Measurements from ENCODE around the gene PRDM11.
A peak's percentile ranks its signal among the peaks of the same experiment; 100 is the strongest.
"Not testable (repeated sequence)": the region's sequence is repeated elsewhere in the genome, so short reads cannot be mapped to it uniquely, and the experiment has no call there.

The PRDM11 gene

GRCh38 chr11:45146072-45147016 lies at the start of gene PRDM11:
PRDM11 (plus strand) TSS chr11:45146639; CDS start chr11:45181767, 35,128 bp downstream.
- peak in 3 of 4 experiments; percentile 19 to 39 (median 38) for DNase-seq (ENCODE audit: low read depth in 4 of 4, low spot score in 1 of 4)

GRCh38 chr11:45097721-45098493 lies 48.5 kb upstream of the PRDM11 start:
- DNase-seq (ENCODE audit: low read depth in 4 of 4, low spot score in 1 of 4): no peak

DNA sequence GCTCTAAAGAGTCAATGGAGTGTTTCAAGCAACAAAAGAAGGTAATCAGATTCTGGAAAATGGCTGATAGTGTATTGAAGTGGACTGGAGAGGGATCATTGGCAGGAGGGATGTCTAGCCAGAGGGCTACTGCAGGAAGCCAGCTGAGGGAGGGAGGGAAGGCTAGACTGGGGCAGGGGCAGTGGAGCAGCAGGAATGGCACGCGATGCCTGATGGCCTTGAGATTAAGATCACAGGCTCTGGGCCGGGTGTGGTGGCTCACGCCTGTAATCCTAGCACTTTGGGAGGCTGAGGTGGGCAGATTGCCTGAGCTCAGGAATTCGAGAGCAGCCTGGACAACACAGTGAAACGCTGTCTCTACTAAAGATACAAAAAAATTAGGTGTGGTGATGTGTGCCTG lies 47.5 kb upstream of the PRDM11 start:
- DNase-seq (ENCODE audit: low read depth in 4 of 4, low spot score in 1 of 4): no peak

GRCh38 chr11:45100339-45100738 lies 46.1 kb upstream of the PRDM11 start:
- DNase-seq (ENCODE audit: low read depth in 4 of 4, low spot score in 1 of 4): no peak

DNA sequence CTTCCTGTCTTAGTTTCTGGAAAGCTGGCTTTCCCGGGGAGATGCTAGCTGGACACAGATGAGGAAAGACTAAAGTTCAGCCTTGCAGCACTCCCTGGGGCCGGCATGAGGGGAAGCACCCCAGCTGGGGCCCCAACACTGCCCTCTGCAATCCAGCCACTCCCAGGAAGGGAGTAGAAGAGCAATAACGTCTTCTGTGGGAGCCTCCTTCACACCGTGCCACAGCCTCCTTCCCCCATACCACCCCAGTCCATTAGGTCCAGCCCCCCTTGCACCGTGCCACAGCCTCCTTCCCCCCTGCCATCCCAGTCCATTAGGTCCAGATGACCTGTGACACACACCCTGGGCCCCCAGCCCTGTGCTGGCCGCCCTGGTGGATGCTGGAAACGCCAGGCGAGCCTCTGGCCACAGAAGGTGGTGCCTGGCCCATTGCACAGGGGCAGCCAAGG lies 44.1 kb upstream of the PRDM11 start:
- no peak for DNase-seq (ENCODE audit: low read depth in 4 of 4, low spot score in 1 of 4)

DNA sequence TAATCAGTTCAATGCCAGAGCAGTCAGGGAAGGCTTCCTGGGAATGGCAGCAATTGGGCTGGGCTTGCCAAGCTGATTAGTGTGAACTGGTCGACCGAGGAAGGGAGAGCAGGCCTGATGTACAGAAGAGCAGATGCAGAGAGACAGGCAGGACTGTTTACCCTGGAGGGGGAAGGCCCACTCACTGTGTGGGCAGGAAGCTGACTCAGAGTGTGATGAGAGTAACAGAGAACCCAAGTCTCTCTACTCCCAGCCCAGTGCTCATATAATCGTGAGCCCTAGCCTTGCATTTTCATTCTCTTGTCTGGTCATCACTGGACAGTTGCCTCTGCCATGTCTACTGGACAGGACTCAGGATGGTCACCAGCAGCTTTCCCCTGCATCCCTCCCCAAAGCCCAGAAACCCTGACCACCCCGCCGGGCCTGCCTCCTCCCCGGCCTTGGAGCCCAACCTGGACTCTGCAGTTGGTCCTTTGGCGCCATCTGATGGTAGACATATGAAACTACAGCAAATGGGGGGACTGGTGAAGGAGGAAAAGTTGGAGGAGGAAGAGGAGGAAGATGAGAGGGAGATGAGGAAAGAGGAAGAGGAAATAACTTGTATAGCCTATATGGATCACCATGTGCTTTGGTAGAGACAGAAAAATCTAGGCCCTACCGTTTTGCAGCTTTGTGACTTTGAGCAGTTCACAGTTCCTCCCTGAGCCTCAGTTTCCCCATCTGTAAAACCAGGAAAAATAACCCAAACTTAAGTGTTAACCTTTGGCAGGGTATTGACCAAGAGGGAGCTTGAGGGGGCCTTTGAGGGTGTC lies 43.4 kb upstream of the PRDM11 start:
- DNase-seq (ENCODE audit: low read depth in 4 of 4, low spot score in 1 of 4): peak in 1 of 4 experiments; percentile 64

GRCh38 chr11:45104006-45104789 lies 42.2 kb upstream of the PRDM11 start:
- no peak for DNase-seq (ENCODE audit: low read depth in 4 of 4, low spot score in 1 of 4)

DNA sequence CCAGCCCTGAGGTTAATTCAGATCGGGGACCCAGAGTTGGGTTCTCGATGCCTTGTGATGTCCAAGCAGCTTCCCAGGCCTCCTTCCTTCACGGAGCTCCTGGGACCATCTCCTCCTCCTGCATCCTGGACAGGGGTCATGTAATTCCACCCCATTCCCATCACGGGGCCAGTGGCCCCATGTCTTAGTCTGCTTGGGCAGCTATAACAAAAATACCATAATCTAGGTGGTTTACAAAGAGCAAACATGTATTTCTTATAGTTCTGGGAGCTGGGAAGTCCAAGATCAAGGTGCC lies 41.7 kb upstream of the PRDM11 start:
- DNase-seq (ENCODE audit: low read depth in 4 of 4, low spot score in 1 of 4): no peak

DNA sequence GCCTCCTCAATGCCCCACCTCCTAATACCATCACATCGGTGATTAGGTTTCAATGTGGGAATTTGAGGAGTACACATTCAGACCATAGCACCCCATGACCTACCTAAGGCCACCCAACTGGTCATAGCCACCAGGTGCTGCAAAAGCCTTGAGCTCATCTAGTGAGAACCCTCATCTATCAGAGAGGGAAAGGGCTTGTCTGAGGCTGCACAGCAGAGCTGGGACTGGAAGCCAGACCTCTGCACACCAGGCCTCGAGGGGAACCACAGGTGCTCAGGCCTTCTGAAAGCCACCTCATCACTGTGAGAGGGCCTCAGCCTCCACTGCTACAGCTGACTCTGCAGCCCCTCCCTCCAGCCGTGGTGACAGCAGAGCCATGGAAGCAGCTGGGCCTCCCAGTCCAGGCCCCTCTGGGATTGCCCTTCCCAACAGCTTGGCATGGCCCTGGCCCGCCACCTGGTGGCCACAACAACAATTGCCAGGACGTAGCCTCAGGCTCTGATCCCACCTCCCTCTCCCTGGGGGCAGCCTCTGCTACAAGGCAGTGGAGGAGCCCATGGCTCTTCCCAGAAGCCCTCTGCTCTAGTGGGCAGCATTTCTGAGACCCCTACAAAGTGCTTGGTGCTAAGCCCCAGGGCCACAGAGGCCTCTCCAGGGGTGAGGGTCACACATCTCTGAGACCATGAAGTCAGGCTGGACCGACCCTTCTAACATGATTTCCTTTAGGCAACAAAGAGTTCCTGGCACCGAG lies 41.0 kb upstream of the PRDM11 start:
- peak in 1 of 4 experiments; percentile 37 for DNase-seq (ENCODE audit: low read depth in 4 of 4, low spot score in 1 of 4)

DNA sequence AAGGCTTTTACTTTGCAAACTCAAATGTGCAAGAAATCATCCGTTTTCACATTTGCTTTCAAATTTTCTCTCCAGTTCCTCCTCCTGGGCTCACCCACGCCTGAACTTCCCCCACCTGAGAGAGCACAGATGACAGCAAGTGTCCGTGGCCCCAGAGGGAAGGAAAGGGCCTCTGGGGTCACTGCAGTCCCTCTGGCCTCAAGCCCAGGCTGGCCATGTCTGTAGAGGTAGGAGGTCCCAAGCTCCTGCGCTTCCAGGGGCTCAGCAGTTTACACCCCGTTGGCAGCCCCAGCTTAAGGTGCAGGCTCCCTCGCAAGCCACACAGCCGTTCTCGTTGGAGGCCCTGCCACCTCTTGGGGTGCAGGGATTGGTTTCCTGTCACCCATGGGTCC lies 40.5 kb upstream of the PRDM11 start:
- no peak for DNase-seq (ENCODE audit: low read depth in 4 of 4, low spot score in 1 of 4)

GRCh38 chr11:45106440-45106839 lies 40.0 kb upstream of the PRDM11 start:
- DNase-seq (ENCODE audit: low read depth in 4 of 4, low spot score in 1 of 4): no peak

DNA sequence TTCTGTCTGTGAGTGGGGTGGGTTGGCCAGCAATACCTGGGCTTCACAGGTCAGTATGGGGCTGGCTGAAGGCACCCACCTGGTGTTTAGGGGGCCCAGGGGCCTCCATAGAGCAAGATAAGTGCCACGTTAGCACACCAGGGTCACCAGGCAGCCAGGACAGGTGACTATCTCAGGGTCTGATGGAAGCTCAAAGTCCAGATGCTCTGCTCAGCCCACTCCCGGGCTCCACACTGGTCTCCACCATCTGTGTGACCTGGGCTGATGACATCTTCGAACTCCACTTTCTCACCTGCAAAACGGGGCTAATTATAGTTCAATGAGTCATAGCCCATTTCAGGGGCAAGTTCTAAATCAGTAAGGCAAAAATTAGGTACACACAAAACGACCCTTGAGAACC lies 39.4 kb upstream of the PRDM11 start:
- DNase-seq (ENCODE audit: low read depth in 4 of 4, low spot score in 1 of 4): no peak

- no peak for DNase-seq (ENCODE audit: low read depth in 4 of 4, low spot score in 1 of 4)
Measured at GRCh38 chr11:45108070-45109064, 38.1 kb upstream of the PRDM11 start.

GRCh38 chr11:45109400-45109799 lies 37.0 kb upstream of the PRDM11 start:
- no peak for DNase-seq (ENCODE audit: low read depth in 4 of 4, low spot score in 1 of 4)

DNA sequence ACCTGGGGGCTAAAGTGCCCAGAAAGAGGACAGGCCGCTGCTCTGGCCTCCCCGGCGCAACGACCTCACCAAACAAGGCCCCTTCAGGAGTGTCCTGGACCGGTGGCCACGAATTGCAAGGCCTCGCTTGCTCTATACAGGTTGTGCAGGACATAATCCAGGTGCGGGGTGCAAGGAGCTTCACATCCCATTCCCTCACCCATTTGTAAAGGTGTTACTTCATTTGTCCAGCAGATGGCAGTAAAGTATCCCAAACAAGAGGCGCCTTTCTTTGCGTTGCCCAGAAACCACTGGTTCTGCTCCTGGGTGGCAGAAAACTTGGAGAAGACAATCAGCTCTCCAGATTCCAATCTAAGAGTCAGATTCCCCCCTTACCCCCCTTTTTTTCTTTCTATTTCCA lies 35.9 kb upstream of the PRDM11 start:
- no peak for DNase-seq (ENCODE audit: low read depth in 4 of 4, low spot score in 1 of 4)

- no peak for DNase-seq (ENCODE audit: low read depth in 4 of 4, low spot score in 1 of 4)
Measured at GRCh38 chr11:45113807-45114206, 32.6 kb upstream of the PRDM11 start.

DNA sequence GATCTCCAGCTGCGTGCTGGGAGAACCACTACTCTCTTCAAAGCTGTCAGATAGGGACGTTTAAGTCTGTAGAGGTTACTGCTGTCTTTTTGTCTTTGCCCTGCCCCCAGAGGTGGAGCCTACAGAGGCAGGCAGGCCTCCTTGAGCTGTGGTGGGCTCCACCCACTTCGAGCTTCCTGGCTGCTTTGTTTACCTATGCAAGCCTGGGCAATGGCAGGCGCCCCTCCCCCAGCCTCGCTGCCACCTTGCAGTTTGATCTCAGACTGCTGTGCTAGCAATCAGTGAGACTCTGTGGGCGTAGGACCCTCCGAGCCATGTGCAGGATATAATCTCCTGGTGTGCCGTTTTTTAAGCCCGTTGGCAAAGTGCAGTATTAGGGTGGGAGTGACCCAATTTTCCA lies 18.6 kb upstream of the PRDM11 start:
- DNase-seq (ENCODE audit: low read depth in 4 of 4, low spot score in 1 of 4): not testable (repeated sequence)

DNA sequence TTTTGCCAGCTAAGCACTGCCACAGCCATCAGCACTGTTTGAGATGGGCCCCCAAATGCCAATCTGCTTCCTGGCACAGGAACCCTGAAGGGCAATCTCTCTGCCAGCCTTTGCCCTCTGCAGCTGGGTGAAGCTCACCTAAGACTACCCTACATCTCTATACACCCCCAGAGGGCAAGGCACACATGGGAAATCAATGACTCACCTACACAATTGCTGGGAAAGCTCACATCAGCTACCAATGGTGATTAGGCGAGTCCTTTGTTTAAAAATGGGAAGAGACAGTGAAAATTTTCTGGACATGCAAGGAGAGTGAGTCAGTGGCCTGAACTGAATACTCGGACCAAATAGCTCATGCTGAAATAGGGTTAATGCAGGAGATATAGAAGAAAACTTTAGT lies 12.6 kb upstream of the PRDM11 start:
- DNase-seq (ENCODE audit: low read depth in 4 of 4, low spot score in 1 of 4): no peak

DNA sequence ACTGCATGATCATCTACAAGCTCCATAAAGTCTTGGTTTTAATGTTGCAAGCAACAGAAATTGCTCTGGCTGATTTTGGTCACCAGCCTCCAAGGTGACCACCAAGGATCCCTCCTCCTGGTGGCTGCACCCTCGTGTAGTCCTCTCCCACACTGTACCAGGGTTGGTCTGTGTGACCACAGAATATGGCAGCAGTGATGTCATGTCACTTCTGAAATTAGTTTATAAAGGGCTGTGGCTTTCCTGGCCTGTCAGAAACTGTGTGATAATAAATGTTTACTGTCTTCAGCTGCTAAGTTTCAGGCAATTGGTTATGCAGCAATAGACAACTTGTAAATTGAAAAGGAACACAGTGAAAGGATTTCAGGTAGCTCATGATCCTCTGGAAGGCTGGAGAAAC lies 5.3 kb upstream of the PRDM11 start:
- no peak for DNase-seq (ENCODE audit: low read depth in 4 of 4, low spot score in 1 of 4)
